ENCODE results near the gene FMNL2. TPM values are rescaled to one million over a fixed set of nuclear protein-coding genes. Genes with fewer than 3 reads are reported as not detected.

Gene FMNL2
- total RNA-seq, 4 donors from 2014 or later: 25.2 to 35.0 (median 27.4) TPM

GRCh38 chr2:152609699-152610098 lies 274.7 kb downstream of the FMNL2 start:
- no peak for ATAC-seq
- Histone ChIP-seq H3K4me1 (peaks cover 0 to 4% (median 3%) of the 10 kb centered on the region in 3 donors), H3K36me3 (peaks cover 0 to 5% of the 10 kb centered on the region in 2 donors), H3K9me3 (no peaks in the 10 kb centered on the region), H3K27me3 (no peaks in the 10 kb centered on the region), H3K27ac (no peak overlapping the region), H3K4me3 (no peak overlapping the region)
- WGBS, 2 donors (ENCODE audit: low coverage in 1 of 2): 88% methylated on average over 1 of the region's 1 CpG
- TF ChIP-seq EP300 (IDR thresholded peaks at IDR 0.05) (no peak), POLR2A (IDR thresholded peaks at IDR 0.05) (no peak), POLR2AphosphoS5 (IDR thresholded peaks at IDR 0.05) (no peak)
- TF ChIP-seq, protein P1, sequence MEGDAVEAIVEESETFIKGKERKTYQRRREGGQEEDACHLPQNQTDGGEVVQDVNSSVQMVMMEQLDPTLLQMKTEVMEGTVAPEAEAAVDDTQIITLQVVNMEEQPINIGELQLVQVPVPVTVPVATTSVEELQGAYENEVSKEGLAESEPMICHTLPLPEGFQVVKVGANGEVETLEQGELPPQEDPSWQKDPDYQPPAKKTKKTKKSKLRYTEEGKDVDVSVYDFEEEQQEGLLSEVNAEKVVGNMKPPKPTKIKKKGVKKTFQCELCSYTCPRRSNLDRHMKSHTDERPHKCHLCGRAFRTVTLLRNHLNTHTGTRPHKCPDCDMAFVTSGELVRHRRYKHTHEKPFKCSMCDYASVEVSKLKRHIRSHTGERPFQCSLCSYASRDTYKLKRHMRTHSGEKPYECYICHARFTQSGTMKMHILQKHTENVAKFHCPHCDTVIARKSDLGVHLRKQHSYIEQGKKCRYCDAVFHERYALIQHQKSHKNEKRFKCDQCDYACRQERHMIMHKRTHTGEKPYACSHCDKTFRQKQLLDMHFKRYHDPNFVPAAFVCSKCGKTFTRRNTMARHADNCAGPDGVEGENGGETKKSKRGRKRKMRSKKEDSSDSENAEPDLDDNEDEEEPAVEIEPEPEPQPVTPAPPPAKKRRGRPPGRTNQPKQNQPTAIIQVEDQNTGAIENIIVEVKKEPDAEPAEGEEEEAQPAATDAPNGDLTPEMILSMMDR (IDR thresholded peaks at IDR 0.05): no peak

DNA sequence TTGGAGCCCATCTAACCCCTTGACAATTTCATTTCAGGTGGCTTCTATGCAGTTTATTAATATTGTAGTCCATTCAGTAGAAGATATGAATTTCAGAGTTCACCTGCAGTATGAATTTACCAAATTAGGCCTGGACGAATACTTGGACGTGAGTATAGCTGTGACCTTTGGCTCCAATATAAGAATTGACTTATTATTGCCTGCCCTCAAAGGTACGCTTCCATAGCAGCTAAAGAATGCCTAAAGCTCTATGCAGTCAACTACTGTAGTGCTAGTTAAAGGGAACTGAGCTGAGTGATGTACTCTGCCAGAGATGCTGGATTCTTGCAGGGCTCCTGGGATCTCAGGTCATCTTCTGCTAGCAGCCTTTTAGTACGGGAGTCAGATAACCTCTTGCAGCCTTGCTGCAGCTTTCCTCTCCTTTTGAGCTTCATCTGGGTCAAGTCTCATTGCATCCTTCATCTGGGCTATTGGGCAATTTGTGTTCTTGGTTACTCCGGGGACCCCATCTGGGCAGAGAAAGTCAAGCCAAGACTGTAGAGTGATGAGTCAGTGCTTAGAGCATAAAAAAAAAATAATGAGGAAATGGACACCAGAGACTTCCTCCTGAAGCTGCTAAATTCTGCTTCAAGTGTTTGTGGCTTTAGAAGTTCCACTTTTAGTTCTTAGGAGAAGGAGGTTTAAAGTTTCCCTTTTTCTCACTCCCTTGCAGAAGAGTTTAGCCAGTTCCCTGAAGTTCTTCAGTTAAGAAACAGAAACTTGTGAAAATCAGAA lies 276.7 kb downstream of the FMNL2 start:
- Histone ChIP-seq H3K36me3 (peaks cover 0 to 20% of the 10 kb centered on the region in 2 donors), H3K27ac (peak overlapping the region in 3 of 4 donors; percentile 34 to 68 (median 42)), H3K27me3 (no peaks in the 10 kb centered on the region), H3K4me3 (no peak overlapping the region), H3K9me3 (no peaks in the 10 kb centered on the region), H3K4me1 (peaks cover 0 to 4% (median 3%) of the 10 kb centered on the region in 3 donors)
- 65 to 74% methylated on average over 3 to 4 of the region's 5 CpGs for WGBS, 2 donors (ENCODE audit: low coverage in 1 of 2)
- TF ChIP-seq POLR2A (IDR thresholded peaks at IDR 0.05) (no peak), EP300 (IDR thresholded peaks at IDR 0.05) (no peak), POLR2AphosphoS5 (IDR thresholded peaks at IDR 0.05) (peak; percentile 61)
- TF ChIP-seq, protein P1 (IDR thresholded peaks at IDR 0.05): no peak
- ATAC-seq: peak; percentile 95

DNA sequence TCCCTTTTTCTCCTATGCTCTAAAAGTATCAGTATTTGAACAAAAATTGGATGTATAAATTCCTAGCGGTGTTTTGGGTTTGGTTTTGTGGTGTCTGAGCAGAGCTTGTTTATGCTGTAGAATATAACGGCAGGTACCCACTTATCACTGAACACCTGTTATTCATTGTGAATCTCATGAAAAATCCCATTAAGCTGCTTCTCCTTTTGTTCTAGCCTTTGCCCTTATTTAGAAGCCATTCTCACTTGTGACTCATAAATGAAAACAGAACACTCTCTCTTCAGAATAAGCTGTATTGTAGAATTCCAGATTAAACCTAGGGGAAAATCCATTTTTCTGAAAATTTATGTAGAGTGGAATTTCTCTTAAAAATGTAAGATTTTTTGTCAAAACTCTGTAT lies 278.3 kb downstream of the FMNL2 start:
- H3K36me3 ChIP-seq: peaks cover 0 to 36% of the 10 kb centered on the region in 2 donors
- 78 to 94% methylated on average over 2 of the region's 2 CpGs for WGBS, 2 donors (ENCODE audit: low coverage in 1 of 2)

GRCh38 chr2:152615177-152615576 lies 280.2 kb downstream of the FMNL2 start:
- ATAC-seq: no peak
- H3K9me3 ChIP-seq: no peaks in the 10 kb centered on the region
- peaks cover 0 to 51% of the 10 kb centered on the region in 2 donors for H3K36me3 ChIP-seq
- H3K27ac ChIP-seq: no peak overlapping the region
- TF ChIP-seq, protein P1 (IDR thresholded peaks at IDR 0.05): no peak
- TF ChIP-seq POLR2A (IDR thresholded peaks at IDR 0.05) (no peak), POLR2AphosphoS5 (IDR thresholded peaks at IDR 0.05) (no peak), EP300 (IDR thresholded peaks at IDR 0.05) (no peak)
- H3K4me3 ChIP-seq: no peak overlapping the region
- H3K4me1 ChIP-seq: peaks cover 0 to 4% (median 3%) of the 10 kb centered on the region in 3 donors
- 89 to 90% methylated on average over 4 to 5 of the region's 5 CpGs for WGBS, 2 donors (ENCODE audit: low coverage in 1 of 2)
- no peaks in the 10 kb centered on the region for H3K27me3 ChIP-seq

More for the DNA sequence above, 278.3 kb downstream of the FMNL2 start:
- peaks cover 0 to 4% (median 3%) of the 10 kb centered on the region in 3 donors for H3K4me1 ChIP-seq
- no peak for ATAC-seq
- TF ChIP-seq EP300 (IDR thresholded peaks at IDR 0.05): no peak
- no peak for TF ChIP-seq POLR2AphosphoS5 (IDR thresholded peaks at IDR 0.05)
- no peak for TF ChIP-seq POLR2A (IDR thresholded peaks at IDR 0.05)
- TF ChIP-seq, protein P1 (IDR thresholded peaks at IDR 0.05): no peak
- H3K27me3 ChIP-seq: no peaks in the 10 kb centered on the region
- no peaks in the 10 kb centered on the region for H3K9me3 ChIP-seq
- no peak overlapping the region for H3K4me3 ChIP-seq
- H3K27ac ChIP-seq: no peak overlapping the region
